ENCODE results near the gene SRRT. TPM values are rescaled to one million over a fixed set of nuclear protein-coding genes. Genes with fewer than 3 reads are reported as not detected.

SRRT gene
- total RNA-seq, 2 donors from 2014 or later = 33.4 to 49.6 TPM

DNA sequence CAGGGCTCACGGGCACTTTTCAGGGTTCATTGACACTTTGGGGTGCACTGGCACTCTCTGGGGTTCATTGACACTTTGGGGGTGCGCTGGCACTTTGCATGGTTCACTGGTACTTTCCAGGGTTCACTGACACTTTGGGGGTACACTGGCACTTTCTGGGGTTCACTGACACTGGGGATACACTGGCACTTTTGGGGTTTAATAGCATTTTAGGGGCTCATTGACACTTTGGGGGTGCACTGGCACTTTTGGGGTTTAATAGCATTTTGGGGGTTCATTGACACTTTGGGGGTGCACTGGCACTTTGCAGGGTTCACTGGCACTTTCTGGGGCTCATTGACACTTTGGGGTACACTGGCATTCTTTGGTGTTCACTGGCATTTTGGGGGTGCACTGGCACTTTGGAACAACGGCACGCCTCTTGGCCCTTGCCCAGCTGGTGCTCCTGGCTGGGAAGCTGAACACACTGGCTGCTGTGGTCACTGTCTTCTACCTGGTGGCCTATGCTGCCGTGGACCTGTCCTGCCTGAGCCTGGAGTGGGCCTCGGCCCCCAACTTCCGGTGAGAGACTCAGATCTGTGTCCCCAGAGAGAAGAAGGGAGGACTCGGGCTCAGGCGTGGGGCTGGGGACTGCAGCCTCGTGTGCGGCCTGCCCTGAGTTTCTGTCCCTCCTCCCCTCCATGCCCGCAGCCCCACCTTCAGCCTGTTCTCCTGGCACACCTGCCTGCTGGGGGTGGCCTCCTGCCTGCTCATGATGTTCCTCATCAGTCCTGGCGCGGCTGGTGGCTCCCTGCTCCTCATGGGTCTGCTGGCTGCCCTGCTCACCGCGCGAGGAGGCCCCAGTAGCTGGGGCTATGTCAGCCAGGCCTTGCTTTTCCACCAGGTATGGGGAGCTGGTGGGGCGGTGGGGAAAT, 13.9 kb upstream of the SRRT start:
- DNase-seq (ENCODE audit: low spot score) = no peak
- H3K36me3 ChIP-seq = no peaks in the 10 kb centered on the region
- TF ChIP-seq CTCF (IDR thresholded peaks at IDR 0.05) = no peak

DNA sequence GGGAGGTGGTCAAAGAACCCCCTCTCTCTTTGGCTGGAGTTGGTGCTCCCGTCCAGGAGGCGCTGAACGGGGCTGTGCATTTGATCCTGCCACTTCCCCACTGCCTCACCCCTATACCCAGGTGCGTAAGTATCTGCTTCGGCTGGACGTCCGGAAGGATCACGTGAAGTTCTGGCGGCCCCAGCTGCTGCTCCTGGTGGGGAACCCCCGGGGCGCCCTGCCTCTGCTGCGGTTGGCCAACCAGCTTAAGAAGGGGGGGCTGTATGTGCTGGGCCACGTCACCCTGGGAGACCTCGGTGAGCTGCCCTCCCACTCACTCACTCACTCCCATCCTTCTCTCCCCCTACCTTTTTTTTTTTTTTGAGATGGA, 13.3 kb upstream of the SRRT start:
- no peaks in the 10 kb centered on the region for H3K9me3 ChIP-seq
- peaks cover 0 to 22% of the 10 kb centered on the region in 2 donors for H3K4me1 ChIP-seq
- no peak for DNase-seq (ENCODE audit: low spot score)
- no peaks in the 10 kb centered on the region for H3K36me3 ChIP-seq
- no peaks in the 10 kb centered on the region for H3K27me3 ChIP-seq
- TF ChIP-seq CTCF (IDR thresholded peaks at IDR 0.05) = no peak
- H3K4me3 ChIP-seq = no peak overlapping the region
- no peak overlapping the region for H3K27ac ChIP-seq

More for the DNA sequence above, 13.9 kb upstream of the SRRT start:
- Histone ChIP-seq H3K9me3 (no peaks in the 10 kb centered on the region), H3K4me3 (no peak overlapping the region), H3K27ac (no peak overlapping the region), H3K4me1 (peaks cover 0 to 15% of the 10 kb centered on the region in 2 donors), H3K27me3 (no peaks in the 10 kb centered on the region)

GRCh38 chr7:100863406-100863950, 11.4 kb upstream of the SRRT start:
- H3K36me3 ChIP-seq = no peaks in the 10 kb centered on the region
- peaks cover 0 to 36% of the 10 kb centered on the region in 2 donors for H3K4me1 ChIP-seq
- TF ChIP-seq CTCF (IDR thresholded peaks at IDR 0.05) = no peak
- H3K27ac ChIP-seq = no peak overlapping the region
- no peaks in the 10 kb centered on the region for H3K9me3 ChIP-seq
- H3K27me3 ChIP-seq = no peaks in the 10 kb centered on the region
- H3K4me3 ChIP-seq = no peak overlapping the region
- no peak for DNase-seq (ENCODE audit: low spot score)

GRCh38 chr7:100864263-100864845, 10.5 kb upstream of the SRRT start:
- no peaks in the 10 kb centered on the region for H3K36me3 ChIP-seq
- H3K4me1 ChIP-seq = peaks cover 0 to 44% of the 10 kb centered on the region in 2 donors
- DNase-seq (ENCODE audit: low spot score) = no peak
- no peaks in the 10 kb centered on the region for H3K27me3 ChIP-seq
- no peak for TF ChIP-seq CTCF (IDR thresholded peaks at IDR 0.05)
- H3K4me3 ChIP-seq = no peak overlapping the region
- H3K9me3 ChIP-seq = no peaks in the 10 kb centered on the region
- no peak overlapping the region for H3K27ac ChIP-seq

- peak overlapping the region; percentile 94 to 98 for H3K27ac ChIP-seq
- H3K27me3 ChIP-seq = no peaks in the 10 kb centered on the region
- DNase-seq (ENCODE audit: low spot score) = no peak
- peaks cover 4% of the 10 kb centered on the region for H3K36me3 ChIP-seq
- TF ChIP-seq CTCF (IDR thresholded peaks at IDR 0.05) = no peak
- H3K4me1 ChIP-seq = peaks cover 0 to 44% of the 10 kb centered on the region in 2 donors
- no peak overlapping the region for H3K4me3 ChIP-seq
- no peaks in the 10 kb centered on the region for H3K9me3 ChIP-seq
Measured at GRCh38 chr7:100865372-100865911, 9.5 kb upstream of the SRRT start.

All from right atrium auricular region (tissue), 2 donors.